Measurements from ENCODE around the gene STAT4. TPM values are rescaled to one million over a fixed set of nuclear protein-coding genes. Genes with fewer than 3 reads are reported as not detected.

STAT4 gene, protein sequence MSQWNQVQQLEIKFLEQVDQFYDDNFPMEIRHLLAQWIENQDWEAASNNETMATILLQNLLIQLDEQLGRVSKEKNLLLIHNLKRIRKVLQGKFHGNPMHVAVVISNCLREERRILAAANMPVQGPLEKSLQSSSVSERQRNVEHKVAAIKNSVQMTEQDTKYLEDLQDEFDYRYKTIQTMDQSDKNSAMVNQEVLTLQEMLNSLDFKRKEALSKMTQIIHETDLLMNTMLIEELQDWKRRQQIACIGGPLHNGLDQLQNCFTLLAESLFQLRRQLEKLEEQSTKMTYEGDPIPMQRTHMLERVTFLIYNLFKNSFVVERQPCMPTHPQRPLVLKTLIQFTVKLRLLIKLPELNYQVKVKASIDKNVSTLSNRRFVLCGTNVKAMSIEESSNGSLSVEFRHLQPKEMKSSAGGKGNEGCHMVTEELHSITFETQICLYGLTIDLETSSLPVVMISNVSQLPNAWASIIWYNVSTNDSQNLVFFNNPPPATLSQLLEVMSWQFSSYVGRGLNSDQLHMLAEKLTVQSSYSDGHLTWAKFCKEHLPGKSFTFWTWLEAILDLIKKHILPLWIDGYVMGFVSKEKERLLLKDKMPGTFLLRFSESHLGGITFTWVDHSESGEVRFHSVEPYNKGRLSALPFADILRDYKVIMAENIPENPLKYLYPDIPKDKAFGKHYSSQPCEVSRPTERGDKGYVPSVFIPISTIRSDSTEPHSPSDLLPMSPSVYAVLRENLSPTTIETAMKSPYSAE
- 10 to 100 TPM; 50.7 to 51.5 TPM for total RNA-seq

DNA sequence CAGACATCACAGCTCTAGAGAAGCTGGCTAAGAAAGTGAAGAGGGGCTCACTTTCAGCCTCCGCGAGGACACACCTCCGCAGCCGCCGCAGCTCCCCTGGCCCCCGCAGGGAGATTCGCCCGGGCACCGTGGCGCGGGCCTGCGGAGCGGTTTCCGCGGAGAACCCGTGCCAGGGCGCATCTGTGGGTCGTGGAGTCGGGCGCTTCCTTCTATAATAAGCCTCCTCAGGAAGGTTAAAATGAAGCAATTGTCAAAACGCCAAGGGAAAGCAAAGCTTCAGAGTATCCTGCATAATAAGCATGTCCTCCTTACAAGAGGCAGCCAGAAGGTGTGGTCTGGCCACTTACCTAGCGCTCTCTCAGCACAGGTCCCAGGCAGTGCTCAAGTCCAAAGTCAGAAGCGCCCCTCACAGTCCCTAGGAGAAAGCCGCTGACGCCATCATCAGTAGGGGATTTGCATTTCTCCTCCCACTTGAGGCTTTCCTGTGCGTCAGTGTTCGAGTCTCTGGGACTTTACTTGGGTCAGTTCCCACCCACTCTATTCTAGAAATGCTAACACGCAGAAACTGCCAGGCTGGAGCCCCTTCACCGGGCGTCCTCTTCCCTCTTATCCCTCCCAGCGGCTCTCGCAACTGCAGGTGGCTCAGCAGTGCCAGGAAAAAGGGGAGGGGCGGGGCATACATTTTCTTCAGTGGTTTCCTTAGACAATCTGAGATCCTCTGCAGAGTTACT, at the start of gene STAT4:
Gene STAT4 (minus strand): TSS at position 395 of the 731 bp plus-strand sequence. CDS start 2,791 bp downstream, outside the sequence.
- CTCF ChIA-PET: interaction anchor here (0.7 to 4.6 kb wide), 5 partner anchors 24 to 99 kb away, joined by 3 to 21 read pairs (median 3); no protein-coding TSS in a partner anchor
- POLR2A ChIA-PET: interaction anchor here (0.8 to 2.7 kb wide), 7 partner anchors 20 to 136 kb away, joined by 3 to 10 read pairs (median 7); partner anchors contain the start of gene STAT1

DNA sequence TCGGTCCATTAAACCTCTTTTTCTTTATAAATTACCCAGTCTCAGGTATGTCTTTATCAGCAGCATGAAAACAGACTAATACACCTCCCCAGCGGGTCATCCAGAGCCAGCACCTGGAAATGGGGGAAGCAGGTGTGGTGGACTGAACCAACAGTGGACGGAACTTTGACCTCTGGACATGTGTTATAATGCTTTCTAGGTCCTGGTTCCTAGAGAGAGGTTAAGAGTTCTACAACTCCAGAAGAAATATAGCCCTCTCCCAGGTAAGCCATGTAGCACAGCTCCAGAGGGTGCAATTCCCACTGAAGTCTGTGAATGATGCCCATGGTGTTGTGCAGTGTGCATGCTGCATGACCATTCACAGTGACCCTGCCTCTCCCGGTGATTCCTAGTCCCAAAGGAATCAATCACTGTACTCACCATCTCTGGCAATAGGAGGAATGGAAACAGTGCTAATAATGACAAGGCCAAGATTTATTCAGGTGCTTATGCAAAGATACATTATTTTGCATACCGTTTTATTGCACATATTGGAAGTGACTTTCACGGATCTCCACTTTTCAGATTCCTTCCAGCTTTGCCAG, 49.2 kb upstream of the STAT4 start:
- ChIA-PET POLR2A (no interaction called here), CTCF (no interaction called here)

DNA sequence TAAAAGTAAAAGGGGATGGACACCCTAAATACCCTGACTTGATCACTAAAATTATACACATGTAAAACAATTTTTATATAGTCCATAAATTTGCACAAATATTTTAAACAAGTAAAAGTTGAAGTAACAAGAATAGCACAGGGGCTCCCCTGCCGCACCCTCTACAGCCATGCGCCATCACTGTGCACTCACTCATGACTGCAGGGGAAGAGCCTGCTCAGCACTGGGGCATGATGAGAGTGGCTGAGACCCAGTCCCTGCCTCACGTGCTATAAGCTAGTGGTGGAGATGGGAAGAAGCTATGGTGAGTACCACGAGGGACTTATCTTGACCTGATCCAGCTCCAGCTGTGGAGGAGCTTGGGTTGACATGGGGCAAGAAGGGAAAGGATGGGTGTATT, 47.5 kb upstream of the STAT4 start:
- POLR2A ChIA-PET: no interaction called here
- CTCF ChIA-PET: interaction anchor here (1.5 kb wide), 1 partner anchor 19 kb away, joined by 4 read pairs; no protein-coding TSS in a partner anchor

DNA sequence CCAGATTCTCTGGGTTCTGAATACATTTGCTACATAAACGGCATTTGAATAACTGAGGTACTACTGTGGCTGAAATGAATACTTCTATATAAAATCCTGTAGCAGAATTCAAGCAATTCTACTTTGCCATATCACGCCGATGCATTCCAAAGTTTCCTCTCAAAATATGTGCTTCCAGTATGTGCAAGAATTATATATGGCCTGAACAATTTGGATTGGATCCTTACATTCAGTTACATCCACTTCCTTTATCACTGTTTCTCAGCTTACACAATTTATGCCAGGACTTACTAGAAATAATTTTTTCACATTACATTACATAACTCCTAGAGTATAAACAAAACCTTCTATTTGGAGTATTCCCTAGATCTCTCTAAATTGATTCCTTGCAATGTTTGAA, 46.3 kb upstream of the STAT4 start:
- ChIA-PET CTCF (interaction anchor here (1.4 kb wide), 1 partner anchor 22 kb away, joined by 3 read pairs; no protein-coding TSS in a partner anchor), POLR2A (no interaction called here)

DNA sequence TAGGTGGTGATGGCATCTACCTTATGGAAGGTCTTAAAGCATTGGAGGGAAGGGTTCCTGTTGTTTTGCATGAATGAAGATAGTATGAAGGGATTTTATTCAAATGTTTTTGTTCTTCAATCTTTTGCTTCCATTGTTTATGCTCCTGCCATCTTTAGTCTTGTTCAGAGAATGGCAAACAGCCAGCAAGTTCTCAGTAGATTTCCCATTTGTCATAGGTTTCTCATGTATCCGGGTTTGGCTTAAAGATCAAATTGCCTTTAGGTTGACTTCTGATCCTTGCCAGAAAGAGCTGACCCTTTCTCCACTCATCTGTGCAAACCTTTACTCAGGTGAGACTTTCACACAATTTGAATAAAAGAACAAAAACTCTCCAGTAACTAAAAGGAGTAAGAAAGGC, 44.2 kb upstream of the STAT4 start:
- ChIA-PET CTCF (interaction anchor here (1.7 to 2.2 kb wide), 2 partner anchors 23 to 29 kb away, joined by 8 to 9 read pairs; no protein-coding TSS in a partner anchor), POLR2A (interaction anchor here (1.0 to 1.9 kb wide), 3 partner anchors 11 to 182 kb away, joined by 3 to 15 read pairs (median 4); no protein-coding TSS in a partner anchor)

DNA sequence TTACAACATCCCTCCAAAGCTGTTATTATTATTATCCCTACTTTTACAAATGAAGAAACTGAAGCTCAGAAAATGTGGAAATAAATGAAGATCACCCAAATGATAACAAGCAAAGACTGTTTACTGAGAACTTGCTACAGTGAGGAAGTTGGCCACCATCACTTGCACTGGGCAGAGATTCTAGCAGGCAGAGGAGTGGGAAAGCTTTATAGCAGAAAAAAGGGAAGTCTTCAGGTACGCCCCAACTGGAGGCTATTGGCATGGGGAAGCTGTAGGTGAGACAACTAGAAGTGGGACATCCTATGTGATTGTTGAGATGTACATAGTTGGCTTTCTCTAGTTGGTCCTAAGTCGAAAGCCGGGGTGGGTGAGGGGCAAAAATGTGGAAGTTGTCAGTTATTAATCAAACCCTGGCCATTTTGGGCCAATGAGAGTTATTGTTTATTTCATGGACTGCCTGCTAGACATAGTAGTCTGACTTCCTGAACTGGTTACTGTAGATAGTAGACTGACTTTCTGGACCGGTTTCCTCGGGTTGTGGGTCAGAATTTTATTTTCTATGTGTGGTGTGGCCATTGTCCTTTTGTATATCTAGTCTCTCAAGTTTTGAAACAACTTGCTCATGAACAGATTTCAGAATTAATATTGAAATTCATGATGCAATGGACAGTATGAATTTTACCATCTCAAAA, 40.2 kb upstream of the STAT4 start:
- ChIA-PET POLR2A (no interaction called here), CTCF (interaction anchor here (1.1 to 1.2 kb wide), 2 partner anchors 20 to 26 kb away, joined by 3 read pairs; no protein-coding TSS in a partner anchor)

DNA sequence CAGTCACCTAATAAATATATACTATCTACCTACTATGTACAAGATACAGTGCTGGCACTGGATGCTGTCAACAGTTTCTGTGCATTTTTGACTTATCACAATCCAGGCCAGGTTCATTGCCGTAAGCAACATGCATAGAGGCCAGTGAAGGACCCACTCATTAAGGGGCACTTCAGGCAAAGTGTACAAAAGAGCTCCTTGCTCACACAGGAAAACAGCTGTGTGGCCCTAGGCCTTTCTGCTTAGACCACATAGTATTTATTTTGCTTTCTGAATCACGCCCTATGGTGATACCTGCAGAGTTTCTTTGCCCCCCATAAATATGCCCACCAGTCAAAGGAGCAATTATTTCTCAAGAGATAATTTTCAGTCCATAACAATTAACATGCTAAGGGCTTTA, 39.6 kb upstream of the STAT4 start:
- CTCF ChIA-PET: interaction anchor here (1.1 to 1.2 kb wide), 2 partner anchors 19 to 26 kb away, joined by 3 read pairs; no protein-coding TSS in a partner anchor

DNA sequence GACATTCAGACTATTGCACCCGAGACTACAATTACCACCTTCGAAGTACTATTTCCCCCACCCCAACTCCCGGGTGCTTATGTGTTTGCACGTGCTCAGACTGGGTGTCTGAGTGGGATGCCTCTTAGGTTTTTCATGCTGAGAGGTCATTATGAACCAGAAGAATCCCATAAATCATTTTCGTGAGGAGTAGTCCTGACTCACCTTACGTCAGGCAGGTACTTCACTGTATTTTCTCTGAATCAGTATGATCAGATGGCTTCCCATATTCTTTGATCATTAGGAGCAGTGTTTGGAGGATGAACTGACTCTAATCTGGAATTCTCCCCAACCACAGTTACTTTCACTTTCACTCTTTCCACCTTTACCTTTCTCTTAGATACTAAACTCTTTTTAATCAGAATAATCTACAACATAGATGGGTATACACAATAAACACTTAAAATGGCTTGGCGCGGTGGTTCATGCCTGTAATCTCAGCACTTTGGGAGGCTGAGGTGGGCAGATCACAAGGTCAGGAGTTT, 38.4 kb upstream of the STAT4 start:
- ChIA-PET CTCF (no interaction called here), POLR2A (no interaction called here)

More for the DNA sequence above, 39.6 kb upstream of the STAT4 start:
- POLR2A ChIA-PET: no interaction called here

DNA sequence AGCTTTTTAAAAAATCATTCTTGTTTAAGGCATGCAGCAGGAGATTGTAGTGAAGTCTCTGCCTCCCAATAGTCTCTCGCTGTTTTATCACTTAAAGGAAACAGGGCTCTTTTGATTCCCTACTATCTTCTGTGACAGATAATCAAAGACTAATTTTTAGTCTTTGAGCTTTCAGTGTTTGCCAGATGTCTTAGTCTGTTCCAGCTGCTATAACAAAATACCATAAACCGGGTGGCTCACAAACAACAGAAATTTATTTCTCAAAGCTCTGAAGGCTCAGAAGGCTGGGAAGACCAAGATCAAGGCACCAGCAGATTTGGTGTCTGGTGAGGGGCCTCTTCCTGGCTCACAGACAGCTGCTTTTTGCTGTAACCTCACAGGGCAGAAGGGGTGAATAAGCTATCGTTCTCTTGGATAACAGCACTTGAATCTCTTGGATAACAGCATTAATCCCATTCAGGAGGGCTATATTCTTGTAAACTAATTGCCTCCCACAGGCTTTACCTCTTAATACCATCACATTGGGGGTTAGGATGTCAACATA, 37.8 kb upstream of the STAT4 start:
- ChIA-PET CTCF (no interaction called here), POLR2A (no interaction called here)

DNA sequence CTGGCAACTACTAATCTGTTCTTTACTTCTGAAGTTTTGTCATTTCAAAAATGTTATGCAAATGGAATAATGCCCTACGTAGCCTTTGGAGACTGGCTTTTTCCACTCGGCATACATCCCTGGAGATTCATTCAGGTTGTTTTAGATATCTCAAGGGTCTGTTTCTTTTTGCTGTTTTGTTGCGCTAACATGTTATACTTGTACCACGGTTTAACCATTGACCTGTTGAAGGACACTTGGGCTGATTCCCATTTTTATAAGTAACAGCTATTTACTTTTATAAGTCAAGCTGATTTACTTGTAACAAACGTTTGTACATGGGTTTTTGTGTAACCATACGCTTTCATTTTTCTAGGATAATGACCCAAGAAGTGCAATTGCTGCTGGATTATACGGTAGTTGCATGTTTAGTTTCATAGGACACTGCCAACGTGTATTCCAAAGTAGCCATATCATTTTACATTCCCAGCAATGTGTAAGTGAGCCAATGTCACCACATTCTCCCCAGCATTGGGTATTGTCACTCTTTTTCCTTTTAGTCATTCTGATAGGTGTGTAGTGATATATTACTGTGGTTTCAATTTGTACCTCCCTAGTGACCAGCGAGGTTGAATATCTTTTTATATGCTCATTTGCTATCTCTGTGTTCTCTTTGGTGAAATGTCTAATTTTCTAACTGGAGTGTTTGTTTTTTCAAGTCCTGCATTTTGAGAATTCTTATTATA, 36.5 kb upstream of the STAT4 start:
- ChIA-PET POLR2A (no interaction called here), CTCF (no interaction called here)

DNA sequence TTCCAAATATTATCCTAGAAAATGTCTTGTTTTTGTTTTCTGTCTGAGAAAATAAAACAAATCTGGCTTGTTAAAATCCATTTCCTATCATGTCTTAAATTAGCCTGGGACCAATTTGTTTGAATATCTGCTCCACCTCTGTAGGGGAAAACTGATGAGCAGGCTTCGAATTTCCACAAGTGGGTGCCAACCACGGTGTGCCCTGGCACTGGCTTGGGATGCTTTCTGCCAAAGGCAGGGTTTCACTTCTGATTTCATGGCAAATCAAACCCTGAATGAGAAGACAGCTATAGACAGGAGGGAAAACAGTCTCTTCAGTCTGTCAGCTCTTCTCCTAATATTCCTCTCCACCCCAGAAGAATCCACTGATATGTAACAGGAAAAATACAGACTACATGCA, 33.7 kb upstream of the STAT4 start:
- ChIA-PET POLR2A (no interaction called here), CTCF (interaction anchor here (0.6 kb wide), 1 partner anchor 621 kb away, joined by 3 read pairs; no protein-coding TSS in a partner anchor)

DNA sequence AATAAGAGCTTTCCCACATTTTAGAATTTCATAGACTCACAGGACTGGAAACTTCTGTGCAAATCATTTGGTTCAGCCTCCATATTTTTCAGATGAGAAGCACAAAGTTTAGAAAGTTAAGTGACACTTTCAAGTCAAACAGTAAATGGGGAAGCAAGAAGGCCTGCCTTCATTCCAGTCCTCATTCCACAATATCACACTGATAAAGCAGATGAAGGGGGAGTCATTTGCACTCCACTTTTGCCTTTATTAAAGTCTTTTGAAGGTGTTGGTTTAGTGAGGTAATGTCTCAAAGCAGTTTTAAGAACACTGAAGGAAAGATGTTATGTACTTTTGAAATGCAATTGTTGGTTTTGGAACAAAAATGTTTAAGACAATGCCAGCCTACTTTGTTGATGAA, 32.7 kb upstream of the STAT4 start:
- POLR2A ChIA-PET: no interaction called here
- CTCF ChIA-PET: no interaction called here

DNA sequence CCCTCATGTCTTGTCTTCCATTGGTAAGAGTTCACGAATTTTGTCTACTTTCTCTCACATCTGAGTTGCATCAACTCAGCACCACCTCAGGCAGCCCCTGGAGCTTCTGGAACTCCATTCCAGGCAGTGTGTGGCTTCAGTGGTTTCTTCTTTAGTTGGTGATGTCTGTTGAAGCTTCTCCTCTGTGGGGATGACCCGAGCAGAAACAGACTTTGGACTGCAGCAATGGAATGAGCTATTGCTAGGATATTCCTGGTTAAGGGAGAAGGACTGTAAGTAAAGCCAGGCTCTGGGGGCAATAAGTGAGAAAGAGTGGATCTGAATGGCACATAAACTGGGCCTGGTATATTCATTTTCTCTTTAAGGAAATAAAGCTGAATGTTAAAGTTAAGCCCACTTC, 32.3 kb upstream of the STAT4 start:
- POLR2A ChIA-PET: no interaction called here

DNA sequence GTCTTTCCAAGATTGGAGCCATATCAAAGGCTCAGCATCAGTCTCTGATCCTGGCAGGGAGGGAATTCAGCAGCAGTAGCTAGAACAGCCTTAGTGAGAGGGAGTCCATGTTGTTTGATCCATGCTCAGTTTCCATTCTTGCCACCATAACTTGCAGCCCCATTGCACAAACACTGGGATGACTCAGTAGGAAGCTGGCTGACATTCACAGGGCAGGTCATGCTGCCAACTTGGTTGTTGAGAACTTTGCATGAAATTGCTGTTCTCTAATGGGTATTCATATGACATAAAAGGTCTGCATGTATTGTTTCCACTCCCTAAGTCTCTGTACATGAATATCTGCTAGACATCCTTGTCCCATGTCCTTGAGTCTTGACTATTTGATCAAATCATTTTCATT, 29.9 kb upstream of the STAT4 start:
- ChIA-PET POLR2A (no interaction called here), CTCF (no interaction called here)

More for the DNA sequence above, 32.3 kb upstream of the STAT4 start:
- CTCF ChIA-PET: interaction anchor here (1.2 kb wide), 1 partner anchor 11 kb away, joined by 3 read pairs; no protein-coding TSS in a partner anchor

DNA sequence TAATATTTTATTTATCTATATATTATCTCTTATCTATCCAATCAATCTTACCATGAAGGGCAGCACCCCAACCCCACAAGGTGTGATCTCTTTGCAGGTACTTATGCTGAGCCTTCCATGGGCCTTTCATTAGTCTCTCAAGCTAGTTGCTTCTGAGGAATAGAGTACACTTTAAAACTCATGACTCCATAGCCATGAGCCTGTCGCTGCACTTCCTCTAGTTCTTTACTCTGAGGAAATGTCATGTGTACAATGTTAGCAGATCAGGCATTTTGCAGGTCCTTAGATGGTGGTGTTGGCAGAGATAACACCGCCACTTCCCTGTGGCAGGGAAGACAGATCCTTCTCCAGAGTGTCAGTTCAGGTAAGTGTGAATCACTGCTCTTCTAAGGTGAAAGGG, 29.5 kb upstream of the STAT4 start:
- CTCF ChIA-PET: no interaction called here
- POLR2A ChIA-PET: no interaction called here

DNA sequence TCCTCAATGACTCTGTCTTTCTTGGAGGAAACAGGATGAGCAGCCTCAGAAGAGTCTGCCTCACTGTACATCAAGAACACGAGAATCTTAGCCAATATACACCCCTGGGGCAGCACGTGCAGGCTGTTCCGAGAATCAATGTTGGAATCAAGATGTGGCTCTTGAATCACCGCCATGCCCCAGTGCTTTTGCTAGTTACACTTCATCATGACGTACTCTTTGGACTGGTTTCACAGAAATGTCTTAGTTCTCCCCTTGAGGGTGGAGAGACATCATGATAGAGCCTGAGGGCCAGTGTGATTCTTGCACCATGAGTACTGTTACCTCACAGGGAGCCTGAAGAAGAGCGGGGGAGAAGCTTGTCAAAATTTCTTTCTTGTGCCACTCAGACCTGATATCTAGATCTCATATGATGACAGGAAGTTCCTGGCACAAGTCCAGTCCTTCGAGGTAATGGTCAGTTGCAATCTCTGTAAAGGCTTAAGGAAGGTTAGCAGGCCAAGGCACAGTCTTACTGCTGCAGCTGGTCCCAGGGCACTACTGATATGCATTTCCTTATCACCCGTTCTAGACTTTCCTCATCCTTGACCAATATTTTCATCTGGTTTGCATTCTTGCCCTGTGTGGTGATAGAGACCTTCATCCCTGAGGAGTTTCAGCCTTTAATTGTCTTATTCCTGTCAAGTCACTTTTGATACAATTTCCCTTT, 28.2 kb upstream of the STAT4 start:
- POLR2A ChIA-PET: interaction anchor here (0.6 kb wide), 1 partner anchor 26 kb away, joined by 7 read pairs; no protein-coding TSS in a partner anchor
- CTCF ChIA-PET: no interaction called here
